Transverse colon (tissue), 3 donors: Measurements from ENCODE around the gene LRRC4C.

Source experiments
- EP300 ChIP-seq: sonication (generic); formaldehyde crosslinking; IDR thresholded peaks from one replicate; pipeline ENCODE4 v1.6.1; 2017; ENCODE audit warnings: antibody characterized with exemption, low read depth
- TF ChIP-seq, protein P1 (sequence below), 5 experiments: fragments of 200-600 bp in 3 of 5; fragments of 450-650 bp in 2 of 5; sonication (generic) in 3 of 5; IDR thresholded peaks; 1 replicate in 2 of 5; 2 replicates in 3 of 5; pipeline ENCODE4 v1.5.1; 2016 to 2017; ENCODE audit warnings: antibody characterized with exemption in 5 of 5, inconsistent platforms in 3 of 5, mild to moderate bottlenecking in 2 of 5, moderate library complexity in 1 of 5

DNA sequence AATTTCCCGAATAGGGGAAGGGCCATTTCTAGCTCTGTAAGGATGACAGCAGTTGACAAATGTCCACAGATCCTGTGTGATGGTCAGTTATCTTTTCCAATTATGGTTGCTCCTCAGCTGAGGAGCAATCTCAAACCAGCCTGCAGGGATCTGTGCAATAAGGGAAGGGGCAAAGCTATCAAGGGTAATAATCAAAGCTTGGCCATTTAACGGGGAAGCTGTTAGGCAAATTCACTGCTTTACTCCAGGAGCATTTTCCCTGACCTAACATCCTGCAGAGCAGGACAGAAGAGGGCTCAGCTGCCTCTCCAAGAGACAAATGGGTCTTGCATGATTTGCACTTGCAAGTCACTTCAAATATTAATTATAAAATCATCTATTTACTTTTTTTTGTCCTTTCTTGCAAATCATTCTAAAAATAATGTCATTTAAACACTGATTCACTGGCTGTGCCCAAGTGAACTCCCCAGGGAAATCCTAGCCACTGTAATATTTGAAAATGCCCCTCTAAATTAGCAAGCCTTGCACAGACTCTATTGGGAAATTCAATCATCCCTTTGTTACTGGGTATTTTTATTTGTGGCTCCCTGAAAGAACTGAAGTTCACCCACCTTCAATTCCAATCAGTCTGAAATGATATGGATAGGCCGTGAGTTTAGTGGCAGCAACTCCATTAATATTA is 1256.7 kb downstream of the LRRC4C start:
- TF ChIP-seq, protein P1, sequence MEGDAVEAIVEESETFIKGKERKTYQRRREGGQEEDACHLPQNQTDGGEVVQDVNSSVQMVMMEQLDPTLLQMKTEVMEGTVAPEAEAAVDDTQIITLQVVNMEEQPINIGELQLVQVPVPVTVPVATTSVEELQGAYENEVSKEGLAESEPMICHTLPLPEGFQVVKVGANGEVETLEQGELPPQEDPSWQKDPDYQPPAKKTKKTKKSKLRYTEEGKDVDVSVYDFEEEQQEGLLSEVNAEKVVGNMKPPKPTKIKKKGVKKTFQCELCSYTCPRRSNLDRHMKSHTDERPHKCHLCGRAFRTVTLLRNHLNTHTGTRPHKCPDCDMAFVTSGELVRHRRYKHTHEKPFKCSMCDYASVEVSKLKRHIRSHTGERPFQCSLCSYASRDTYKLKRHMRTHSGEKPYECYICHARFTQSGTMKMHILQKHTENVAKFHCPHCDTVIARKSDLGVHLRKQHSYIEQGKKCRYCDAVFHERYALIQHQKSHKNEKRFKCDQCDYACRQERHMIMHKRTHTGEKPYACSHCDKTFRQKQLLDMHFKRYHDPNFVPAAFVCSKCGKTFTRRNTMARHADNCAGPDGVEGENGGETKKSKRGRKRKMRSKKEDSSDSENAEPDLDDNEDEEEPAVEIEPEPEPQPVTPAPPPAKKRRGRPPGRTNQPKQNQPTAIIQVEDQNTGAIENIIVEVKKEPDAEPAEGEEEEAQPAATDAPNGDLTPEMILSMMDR (IDR thresholded peaks at IDR 0.05): no peak
- TF ChIP-seq EP300: no peak
